NCI-H2107 (cell line): ENCODE results near the gene RASAL2.
"Not testable (repeated sequence)": the region's sequence is repeated elsewhere in the genome, so short reads cannot be mapped to it uniquely, and the experiment has no call there.

Experiments used
- DNase-seq: peaks from one replicate; lab custom pipeline; 2025; lab: John Stamatoyannopoulos, UW

The RASAL2 gene

DNA sequence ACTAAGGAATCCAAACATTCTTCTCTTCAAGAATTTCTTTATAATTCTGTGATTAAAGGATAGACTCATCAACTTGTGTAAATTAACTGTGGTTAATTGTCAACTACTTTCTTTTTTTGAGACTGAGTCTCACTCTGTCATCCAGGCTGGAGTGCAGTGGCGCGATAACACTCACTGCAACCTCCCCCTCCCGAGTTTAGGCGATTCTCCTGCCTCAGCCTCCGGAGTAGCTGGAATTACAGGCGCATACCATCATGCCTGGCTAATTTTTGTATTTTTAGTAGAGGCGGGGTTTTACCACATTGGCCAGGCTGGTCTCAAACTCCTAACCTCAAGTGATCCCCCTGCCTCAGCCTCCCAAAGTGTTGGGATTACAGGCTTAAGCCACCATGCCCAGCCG is 296.4 kb downstream of the RASAL2 start:
- DNase-seq, result not testable (repeated sequence)

DNA sequence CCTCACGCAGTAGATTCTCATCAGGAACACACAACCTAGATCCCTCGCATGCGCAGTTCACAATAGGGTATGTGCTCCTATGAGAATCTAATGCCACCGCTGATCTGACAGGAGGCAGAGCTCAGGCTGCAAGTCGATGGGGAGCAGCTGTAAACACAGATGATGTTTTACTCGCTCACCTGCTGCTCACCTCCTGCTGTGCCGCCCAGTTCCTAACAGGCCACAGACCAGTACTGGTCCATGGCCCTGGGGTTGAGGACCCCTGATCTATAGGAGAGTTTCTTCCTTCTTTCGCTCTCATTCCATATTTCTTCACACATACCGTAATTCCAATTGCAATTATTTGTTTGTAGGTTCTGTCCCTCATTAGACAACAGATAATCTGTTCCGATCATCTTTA is 299.5 kb downstream of the RASAL2 start:
- DNase-seq, result no peak

DNA sequence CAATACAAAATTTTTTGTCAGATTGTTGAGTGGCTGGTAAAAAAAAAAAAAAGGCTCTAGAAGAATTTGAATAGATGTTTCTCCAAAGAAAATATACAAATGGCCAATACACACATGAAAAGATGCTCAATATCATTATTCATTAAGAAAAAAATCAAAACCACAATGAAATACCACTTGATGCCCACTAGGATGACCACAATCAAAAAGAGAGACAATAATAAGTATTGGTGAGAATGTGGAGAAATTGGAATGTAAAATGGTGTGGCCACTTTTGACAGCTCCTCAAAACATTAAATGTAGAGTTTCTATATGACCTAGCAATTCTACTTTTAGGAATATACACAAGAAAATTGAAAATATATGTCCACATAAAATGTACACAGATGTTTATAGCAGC is 302.9 kb downstream of the RASAL2 start:
- DNase-seq, result no peak

DNA sequence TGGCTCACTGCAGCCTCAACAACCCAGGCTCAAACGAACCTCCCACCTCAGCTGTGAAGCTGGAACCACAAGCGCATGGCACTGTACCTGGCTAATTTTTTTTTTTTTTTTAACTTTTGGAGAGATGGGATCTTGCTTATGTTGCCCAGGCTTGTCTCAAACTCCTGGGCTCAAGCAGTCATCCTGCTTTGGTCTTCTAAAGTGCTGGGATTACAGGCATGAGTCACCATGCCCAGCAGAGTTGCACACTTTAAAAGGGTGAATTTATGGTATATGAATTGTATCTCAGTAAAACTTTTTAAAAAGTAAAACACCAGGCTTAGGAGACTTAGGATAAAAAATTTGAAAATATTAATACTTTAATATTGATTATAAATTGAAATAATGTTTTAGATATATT is 303.8 kb downstream of the RASAL2 start:
- DNase-seq, result no peak

DNA sequence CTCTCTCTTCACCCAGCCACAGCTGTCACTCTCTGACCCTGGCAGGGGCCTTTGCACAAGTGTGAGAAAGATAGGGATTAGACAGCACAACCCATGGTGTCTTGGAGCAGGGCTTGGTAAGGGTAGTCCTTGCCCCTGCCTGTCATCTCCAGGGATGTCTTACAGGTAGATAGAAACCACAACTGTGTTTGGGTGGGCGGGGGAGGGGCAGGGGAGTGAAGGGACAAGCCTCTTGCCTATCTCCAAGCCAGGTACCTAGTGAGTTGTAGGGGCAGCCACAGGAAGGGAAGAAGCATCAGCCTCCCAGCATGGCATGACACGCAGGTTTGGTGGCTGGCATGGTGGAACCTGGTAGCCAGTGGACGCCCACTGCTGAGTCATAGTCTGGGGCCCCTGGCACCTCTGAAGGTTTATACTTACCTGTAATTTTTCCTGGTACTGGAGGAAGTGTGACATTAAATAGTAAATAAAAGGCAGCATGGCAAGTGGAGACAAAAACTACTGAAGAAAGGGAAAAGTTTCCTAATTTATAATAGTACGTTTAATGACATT is 305.3 kb downstream of the RASAL2 start:
- DNase-seq, result no peak

DNA sequence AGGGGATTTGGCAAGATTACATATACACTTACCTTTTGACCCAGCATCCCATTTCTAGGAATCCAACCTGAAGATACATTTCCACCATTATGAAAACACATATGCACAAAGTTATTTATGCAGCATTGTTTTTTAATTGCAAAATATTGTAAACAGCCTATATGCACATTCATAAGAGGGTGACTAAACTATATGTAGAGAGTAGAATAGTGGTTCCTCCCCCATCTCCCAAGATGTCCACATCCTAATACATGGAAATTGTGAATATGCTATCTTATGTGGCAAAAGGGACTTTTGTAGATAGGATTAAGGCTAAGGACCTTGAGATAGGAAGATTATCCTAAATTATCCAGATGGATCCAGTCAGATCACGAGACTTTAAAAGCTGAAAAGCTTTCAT is 311.2 kb downstream of the RASAL2 start:
- no peak for DNase-seq

DNA sequence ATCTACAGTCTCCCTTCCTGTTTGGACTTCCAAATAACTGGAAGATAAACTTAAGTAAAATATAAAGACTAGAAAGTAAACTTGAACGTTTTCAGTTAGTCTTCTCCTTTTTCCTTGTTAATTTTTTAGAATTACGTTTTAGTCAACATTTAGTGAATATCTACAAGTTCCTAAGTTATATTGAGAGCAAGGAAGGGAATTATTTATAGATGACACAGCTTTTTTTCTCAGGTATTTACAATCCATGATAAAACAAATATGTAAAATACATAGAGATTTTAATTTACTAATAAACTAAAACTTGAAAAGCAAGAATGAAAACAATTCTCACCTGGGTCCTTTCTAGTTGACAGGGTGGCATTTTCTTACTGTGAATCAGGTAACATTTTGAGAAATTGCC is 313.3 kb downstream of the RASAL2 start:
- no peak for DNase-seq

DNA sequence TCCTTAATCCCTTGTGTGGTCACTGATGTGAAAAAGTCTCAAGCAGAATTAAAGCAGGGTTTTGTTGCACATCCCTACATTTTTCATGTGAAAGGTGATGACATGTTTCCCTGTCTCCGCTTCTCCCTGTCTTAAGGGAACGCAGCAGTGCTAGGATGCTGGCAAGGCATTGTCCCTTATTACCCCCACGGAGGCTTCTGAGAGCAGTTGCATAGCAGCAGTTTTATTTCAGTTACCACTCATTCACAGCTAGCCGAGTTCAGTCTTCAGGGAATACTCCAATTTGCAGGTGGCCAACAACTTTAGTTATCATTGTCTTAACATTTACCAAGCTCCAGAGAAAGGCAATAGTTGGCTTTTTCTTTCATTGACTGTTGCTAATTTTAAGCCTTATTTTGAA is 313.8 kb downstream of the RASAL2 start:
- no peak for DNase-seq

DNA sequence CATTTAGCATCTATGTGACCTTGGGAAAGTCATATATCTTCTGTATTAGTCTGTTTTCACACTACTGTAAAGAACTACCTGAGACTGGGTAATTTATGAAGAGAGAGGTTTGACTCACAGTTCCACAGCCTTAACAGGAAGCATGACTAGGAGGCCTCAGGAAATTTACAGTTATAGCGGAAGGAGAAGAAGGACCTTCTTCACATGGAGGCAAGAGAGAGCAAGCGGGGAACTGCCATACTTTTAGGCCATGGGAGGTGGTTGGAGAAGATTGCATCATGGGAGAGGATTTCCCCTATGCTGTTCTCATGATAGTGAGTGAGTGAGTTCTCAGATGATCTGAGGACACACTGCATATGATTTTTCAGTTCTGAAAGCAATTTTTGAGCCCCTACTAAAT is 315.0 kb downstream of the RASAL2 start:
- DNase-seq, result no peak

DNA sequence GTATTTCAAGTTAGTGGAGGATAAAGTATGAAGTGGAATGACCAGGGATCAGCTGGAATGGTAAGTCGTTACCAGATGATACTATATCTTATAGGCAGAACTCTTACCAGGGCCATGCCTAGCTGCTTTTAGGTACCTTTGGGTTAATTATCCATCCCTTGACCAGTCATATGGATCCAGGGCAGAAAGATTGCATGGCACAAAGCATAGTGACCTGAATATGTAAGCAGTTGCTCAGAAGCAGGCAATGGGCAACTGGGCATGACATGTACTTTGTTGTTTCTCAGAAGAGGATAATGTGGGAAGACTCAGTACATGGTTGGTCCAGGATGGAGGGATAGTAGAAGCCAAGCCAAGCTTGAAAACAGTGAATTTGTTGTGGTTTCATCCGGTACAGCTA is 315.6 kb downstream of the RASAL2 start:
- DNase-seq, result no peak

DNA sequence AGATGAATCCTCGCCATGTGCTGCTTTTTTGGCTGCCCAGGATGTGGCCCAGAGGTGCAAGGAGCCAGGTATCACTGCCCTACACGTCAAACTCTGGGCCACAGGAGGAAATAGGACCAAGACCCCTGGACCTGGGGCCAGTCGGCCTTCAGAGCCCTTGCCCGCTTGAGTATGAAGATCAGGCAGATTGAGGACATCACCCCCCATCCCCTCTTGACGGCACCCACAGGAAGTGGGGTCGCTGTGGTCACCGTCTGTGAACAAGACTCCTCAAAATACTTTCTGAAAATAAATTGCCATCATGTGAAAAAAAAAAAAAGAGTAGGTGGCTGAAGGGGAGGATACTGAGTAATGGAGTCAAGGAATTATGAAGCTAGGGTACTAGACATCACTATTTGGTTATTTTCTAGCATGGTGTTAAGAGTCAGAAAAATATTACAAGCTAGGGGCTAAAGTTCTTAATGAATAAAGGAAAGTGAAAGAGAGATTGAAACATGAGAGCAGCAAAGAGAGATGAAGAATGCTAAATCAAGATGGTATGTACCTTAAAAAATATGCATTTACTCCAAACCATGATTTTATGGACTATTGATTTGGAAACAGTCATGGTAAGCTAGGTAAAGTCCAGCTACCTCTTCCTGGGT is 318.0 kb downstream of the RASAL2 start:
- no peak for DNase-seq

DNA sequence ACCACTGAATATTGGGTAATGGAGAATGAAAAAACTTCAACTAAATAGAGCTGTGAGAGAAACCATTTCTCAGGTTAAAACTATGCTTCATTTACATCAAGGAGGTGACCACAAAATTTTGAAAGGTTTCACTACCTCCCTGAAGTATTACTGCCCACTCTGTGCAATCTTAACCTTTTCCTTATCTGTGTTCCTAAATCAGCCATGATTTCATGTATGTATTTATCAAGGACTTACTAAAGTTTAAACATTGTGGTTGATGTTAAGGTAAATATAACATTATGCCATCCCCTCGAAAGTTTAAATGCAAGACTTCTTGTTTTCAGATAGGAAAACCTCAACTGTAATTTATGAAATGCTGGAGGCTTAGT is 318.5 kb downstream of the RASAL2 start:
- no peak for DNase-seq

DNA sequence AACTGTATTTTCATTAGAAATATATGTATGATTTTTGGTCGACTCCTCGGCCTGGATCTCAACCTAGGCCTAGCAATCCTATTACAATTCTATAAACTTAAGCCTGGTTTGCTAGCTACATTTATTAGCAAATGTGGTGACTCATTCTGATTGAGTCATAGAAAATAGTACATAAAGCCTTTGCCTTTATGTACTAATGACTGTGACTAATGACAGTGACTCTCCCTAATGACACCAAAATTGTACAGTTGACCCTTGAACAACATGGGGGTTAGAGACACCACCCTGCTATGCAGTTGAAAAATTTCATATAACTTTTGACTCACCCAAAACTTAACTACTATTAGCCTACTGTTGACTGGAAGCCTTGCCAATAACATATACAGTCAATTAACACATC is 324.0 kb downstream of the RASAL2 start:
- DNase-seq, result no peak

DNA sequence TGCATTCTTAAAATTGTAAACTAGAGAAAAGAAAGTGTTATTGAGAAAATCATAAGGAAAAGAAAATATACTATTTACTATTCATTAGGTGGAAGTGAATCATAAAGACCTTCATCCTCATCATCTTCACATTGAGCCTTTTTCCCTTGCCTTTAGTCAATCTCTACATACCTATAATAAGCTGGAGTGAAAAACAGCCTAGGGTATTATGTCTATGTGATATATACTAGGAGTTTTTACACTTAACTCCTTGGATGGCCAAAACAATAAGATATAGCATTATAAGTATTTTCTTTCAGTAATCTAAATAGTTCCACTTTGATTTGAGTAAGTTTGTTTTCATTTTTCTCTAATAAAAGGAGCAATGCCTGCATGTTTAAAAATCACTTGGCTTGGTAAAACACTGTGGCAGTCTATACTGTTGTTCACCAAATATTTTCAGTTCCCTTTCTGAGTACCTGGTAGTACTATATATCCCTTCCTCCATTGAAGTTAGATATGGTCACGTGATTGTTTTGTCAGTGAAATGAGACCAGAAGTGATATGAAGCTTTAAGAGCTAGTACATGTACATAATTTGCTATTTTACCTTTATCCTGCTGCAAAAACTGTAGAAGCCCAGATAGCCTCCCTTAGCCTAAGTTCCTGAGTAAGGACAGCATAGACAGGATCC is 324.5 kb downstream of the RASAL2 start:
- no peak for DNase-seq

DNA sequence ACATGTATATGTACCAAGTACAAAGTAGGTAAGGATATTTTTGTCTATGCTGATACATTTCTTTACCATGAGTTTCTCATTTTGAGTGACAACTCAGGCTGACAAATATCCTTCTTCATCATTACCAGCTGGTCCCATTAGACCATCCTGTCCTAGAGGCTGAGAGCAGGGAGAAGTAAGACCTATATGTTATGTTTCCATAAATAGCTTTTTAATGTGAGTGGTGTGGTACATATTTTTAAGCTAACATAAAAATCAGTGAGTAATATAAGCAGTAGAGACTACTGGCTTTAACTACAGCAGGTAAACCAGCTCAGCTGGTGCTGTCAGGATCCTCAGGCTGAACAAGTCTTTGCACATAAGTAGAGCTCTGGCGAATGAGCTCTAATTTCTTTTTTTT is 340.5 kb downstream of the RASAL2 start:
- no peak for DNase-seq

DNA sequence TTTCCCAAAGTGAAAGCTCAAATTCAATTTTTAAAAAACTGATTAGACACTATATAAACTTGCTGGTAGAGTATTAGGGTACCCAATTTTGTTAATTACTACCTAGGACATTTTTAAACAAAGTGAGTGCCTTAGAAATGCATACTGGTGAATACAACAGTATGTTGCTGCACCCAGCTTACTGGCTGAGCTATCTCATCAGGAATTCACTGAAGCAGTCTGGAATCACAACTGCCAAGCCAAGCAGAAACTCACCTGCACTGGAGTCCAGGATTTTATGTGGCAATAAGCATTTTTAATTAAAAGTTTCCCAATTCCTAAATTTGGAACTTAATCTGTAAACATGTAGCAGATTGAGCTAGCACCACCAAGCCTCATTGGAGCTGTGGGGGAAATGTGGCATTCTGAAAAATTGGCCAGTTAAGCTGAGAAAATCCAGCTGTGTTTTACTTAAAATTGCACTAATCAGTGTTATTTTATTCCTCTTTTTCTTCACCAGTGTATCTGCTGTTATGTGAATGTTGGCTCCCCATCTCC is 341.1 kb downstream of the RASAL2 start:
- DNase-seq, result no peak

DNA sequence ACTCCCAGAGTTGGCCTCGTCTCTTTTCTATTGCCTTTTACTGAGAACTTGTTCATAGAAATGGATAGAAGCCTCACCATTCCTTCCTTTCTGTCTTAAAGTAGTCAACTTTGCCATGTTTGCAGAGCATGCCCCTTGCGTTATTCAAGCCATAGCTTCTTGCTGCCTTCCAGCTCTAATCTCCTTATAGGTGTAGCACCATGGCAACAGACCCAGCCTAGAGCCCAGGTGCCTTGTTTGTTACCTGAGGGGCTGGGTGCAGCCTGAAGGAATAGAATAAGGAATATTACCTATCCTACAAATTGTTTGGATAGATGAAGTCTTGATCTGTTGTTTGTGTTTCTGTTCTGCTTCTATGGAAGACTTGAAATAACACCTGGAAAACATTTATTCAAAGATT is 343.0 kb downstream of the RASAL2 start:
- no peak for DNase-seq

DNA sequence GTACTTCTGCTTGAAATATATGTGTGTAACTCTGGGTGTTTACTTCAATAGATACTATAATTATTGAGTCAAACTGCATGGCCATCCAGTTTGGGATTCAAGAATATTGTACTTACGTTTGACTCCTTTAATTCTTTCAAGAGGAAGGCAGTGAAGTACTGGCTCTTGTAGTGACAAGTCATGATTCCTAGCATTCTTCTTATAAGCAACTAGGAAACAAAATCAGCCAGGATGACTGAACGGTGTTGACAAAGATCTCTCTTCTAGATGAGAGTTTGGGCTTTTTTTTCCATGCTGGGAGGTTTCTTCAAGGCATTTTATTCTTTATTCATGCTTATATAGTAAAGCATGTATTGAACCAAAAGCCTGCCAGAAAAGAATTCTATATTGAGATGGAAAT is 344.5 kb downstream of the RASAL2 start:
- DNase-seq, result no peak

DNA sequence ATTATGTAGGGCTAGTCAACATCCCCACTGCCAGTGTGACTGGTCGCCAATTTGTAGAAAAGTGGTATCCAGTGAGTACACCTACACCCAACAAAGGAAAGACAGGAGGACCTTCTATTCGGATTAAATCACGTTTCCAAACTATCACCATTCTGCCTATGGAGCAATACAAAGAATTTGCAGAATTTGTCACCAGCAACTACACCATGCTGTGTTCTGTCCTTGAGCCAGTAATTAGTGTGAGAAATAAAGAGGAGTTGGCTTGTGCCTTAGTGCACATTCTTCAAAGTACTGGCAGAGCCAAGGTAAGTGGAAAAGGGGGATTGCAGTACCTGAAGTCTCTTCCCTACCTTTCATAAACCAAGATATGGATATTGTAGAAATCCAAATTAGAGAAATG is 349.0 kb downstream of the RASAL2 start:
- no peak for DNase-seq

DNA sequence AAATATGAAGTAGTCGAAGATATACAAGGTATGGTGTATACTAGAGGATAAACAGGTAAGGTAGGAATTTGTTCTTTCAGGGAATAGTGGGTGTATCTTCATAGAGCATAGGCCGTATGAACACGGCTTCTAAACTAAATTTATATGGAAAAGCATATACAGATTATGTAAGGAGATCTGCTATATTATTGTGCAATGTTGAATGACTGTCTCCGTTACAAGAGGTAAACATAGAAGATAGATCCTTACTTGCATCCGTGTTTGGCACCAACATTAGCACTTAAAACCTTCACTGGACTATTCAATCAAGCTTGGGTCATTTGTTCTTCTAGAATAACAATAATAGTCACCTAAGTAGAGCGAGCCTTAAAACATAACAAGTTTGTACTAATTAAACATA is 357.0 kb downstream of the RASAL2 start:
- no peak for DNase-seq

DNA sequence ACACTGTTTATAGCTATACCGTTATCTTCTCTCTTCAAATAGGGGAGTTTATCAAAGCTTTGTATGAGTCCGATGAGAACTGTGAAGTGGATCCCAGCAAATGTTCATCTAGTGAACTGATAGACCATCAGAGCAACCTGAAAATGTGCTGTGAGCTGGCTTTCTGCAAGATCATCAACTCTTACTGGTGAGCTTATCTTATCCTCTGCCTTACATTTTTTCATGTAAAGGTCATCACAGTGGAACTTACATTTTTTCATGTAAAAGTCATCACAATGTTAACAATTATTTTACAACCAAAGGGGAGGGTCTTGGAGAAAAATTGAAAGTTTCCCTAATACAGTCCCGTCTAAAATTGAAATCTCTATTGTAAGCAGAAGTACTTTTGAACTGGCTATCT is 357.6 kb downstream of the RASAL2 start:
- no peak for DNase-seq

DNA sequence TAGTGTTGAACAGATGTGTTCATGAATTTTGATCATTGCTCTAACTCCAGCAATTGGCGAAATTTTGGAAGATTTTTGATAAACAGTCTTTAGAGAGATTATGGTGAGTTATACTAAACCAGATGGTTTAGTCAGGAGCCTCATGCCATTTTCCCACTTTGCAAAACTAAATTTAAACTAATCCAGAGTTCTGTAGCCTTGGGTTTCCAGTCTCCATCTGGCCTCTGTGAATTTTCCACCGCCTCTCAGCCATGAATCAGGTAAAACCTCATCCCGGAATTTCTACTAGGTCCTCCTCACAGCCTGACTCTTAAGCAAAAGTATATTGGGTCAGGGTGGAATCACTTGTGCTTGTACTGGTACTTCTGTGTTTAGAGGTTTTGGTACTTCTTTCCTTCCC is 358.1 kb downstream of the RASAL2 start:
- no peak for DNase-seq

DNA sequence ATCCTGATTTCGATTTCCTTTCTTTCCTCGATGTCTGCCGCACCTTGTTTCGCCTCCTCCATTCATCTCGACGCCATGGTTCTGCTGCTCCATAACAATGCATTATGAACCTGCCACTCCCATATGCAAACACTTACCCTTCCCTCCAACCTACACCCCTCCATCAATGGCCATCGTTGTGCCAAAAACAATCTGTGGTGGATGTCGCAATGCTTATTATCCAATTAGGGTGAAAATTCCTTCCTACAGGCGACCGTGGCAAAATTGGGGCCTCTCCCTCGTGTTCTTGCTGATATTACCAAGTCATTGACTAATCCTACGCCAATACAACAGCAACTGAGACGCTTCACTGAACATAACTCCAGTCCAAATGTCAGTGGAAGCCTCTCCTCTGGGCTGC is 362.6 kb downstream of the RASAL2 start:
- no peak for DNase-seq

DNA sequence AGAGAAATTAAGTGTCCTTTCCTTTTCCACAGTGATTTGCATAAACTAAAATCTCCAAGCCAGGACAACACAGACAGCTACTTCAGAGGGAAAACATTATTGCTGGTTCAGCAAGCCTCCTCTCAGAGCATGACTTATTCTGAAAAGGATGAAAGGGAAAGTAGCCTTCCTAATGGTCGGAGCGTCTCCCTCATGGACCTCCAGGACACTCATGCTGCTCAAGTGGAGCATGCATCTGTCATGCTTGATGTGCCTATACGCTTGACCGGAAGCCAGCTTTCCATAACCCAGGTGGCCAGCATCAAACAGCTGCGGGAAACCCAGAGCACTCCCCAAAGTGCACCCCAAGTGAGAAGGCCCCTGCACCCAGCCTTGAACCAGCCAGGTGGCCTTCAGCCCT is 363.7 kb downstream of the RASAL2 start:
- no peak for DNase-seq
